GM03348 (cell line): Measurements from ENCODE around the gene GNB2.
"Not testable (repeated sequence)": the region's sequence is repeated elsewhere in the genome, so short reads cannot be mapped to it uniquely, and the experiment has no call there.

Experiments used
- DNase-seq: peaks from one replicate; pipeline ENCODE4 v3.0.0; 2012; ENCODE audit warnings: low spot score

Gene GNB2

GRCh38 chr7:100673302-100673941 is at the start of gene GNB2:
GNB2 (plus strand) TSS chr7:100673740; CDS start chr7:100676266, 2,526 bp downstream.
- DNase-seq, result peak; percentile 100

GRCh38 chr7:100623951-100624824 is 49.4 kb upstream of the GNB2 start:
- no peak for DNase-seq

- DNase-seq, result no peak
Observed at GRCh38 chr7:100626055-100626454, 47.5 kb upstream of the GNB2 start.

- peak; percentile 97 for DNase-seq
Observed at GRCh38 chr7:100626530-100627237, 46.9 kb upstream of the GNB2 start.

- no peak for DNase-seq
Observed at GRCh38 chr7:100627238-100627549, 46.3 kb upstream of the GNB2 start.

GRCh38 chr7:100629117-100629716 is 44.3 kb upstream of the GNB2 start:
- no peak for DNase-seq

- DNase-seq, result no peak
Observed at GRCh38 chr7:100630066-100630465, 43.5 kb upstream of the GNB2 start.

- DNase-seq, result peak; percentile 62
Observed at GRCh38 chr7:100632951-100633717, 40.4 kb upstream of the GNB2 start.

- no peak for DNase-seq
Observed at GRCh38 chr7:100639995-100640516, 33.5 kb upstream of the GNB2 start.

GRCh38 chr7:100640517-100641440 is 32.8 kb upstream of the GNB2 start:
- DNase-seq, result no peak

- DNase-seq, result no peak
Observed at GRCh38 chr7:100641463-100641859, 32.1 kb upstream of the GNB2 start, which contains the start of gene TFR2. TFR2 (minus strand) TSS chr7:100641552; CDS start chr7:100641509, 43 bp downstream.

- DNase-seq, result no peak
Observed at GRCh38 chr7:100641860-100642533, 31.5 kb upstream of the GNB2 start.

GRCh38 chr7:100642534-100642907 is 31.0 kb upstream of the GNB2 start:
- DNase-seq, result no peak

- no peak for DNase-seq
Observed at GRCh38 chr7:100649826-100650565, 23.5 kb upstream of the GNB2 start.

- DNase-seq, result no peak
Observed at GRCh38 chr7:100654908-100655831, 18.4 kb upstream of the GNB2 start.

GRCh38 chr7:100655908-100656674 is 17.4 kb upstream of the GNB2 start, which contains the start of gene ACTL6B:
ACTL6B (minus strand) TSS chr7:100656448; CDS start chr7:100656354, 94 bp downstream.
- peak; percentile 91 for DNase-seq

- DNase-seq, result not testable (repeated sequence)
Observed at GRCh38 chr7:100662194-100662776, 11.3 kb upstream of the GNB2 start.
